ENCODE data around the gene WFDC1.
A peak's percentile ranks its signal among the peaks of the same experiment; 100 is the strongest.

Gene WFDC1

GRCh38 chr16:84294531-84295142, at the start of gene WFDC1:
Gene WFDC1 (plus strand): TSS chr16:84294878. CDS start chr16:84294972, 94 bp downstream.
- DNase-seq (ENCODE audit: low read depth): peak; percentile 34

GRCh38 chr16:84245956-84246678, 48.6 kb upstream of the WFDC1 start:
- no peak for DNase-seq (ENCODE audit: low read depth)

GRCh38 chr16:84246679-84247077, 48.0 kb upstream of the WFDC1 start:
- DNase-seq (ENCODE audit: low read depth): no peak

- DNase-seq (ENCODE audit: low read depth): no peak
Observed at GRCh38 chr16:84247331-84247730, 47.3 kb upstream of the WFDC1 start.

- no peak for DNase-seq (ENCODE audit: low read depth)
Observed at GRCh38 chr16:84247844-84248243, 46.8 kb upstream of the WFDC1 start.

GRCh38 chr16:84252184-84252583, 42.5 kb upstream of the WFDC1 start:
- DNase-seq (ENCODE audit: low read depth): no peak

GRCh38 chr16:84253173-84253572, 41.5 kb upstream of the WFDC1 start:
- no peak for DNase-seq (ENCODE audit: low read depth)

- DNase-seq (ENCODE audit: low read depth): no peak
Observed at GRCh38 chr16:84254062-84254461, 40.6 kb upstream of the WFDC1 start.

- DNase-seq (ENCODE audit: low read depth): no peak
Observed at GRCh38 chr16:84255050-84255810, 39.4 kb upstream of the WFDC1 start.

- DNase-seq (ENCODE audit: low read depth): no peak
Observed at GRCh38 chr16:84258266-84258665, 36.4 kb upstream of the WFDC1 start.

GRCh38 chr16:84259691-84260090, 35.0 kb upstream of the WFDC1 start:
- no peak for DNase-seq (ENCODE audit: low read depth)

- DNase-seq (ENCODE audit: low read depth): no peak
Observed at GRCh38 chr16:84260766-84261554, 33.7 kb upstream of the WFDC1 start.

GRCh38 chr16:84262031-84262430, 32.6 kb upstream of the WFDC1 start:
- DNase-seq (ENCODE audit: low read depth): no peak

GRCh38 chr16:84262939-84263338, 31.7 kb upstream of the WFDC1 start:
- no peak for DNase-seq (ENCODE audit: low read depth)

GRCh38 chr16:84266451-84266850, 28.2 kb upstream of the WFDC1 start:
- peak; percentile 44 for DNase-seq (ENCODE audit: low read depth)

GRCh38 chr16:84267380-84267779, 27.3 kb upstream of the WFDC1 start:
- no peak for DNase-seq (ENCODE audit: low read depth)

- DNase-seq (ENCODE audit: low read depth): no peak
Observed at GRCh38 chr16:84268291-84269040, 26.2 kb upstream of the WFDC1 start.

- DNase-seq (ENCODE audit: low read depth): no peak
Observed at GRCh38 chr16:84270071-84270470, 24.6 kb upstream of the WFDC1 start.

GRCh38 chr16:84270531-84270930, 24.1 kb upstream of the WFDC1 start:
- no peak for DNase-seq (ENCODE audit: low read depth)

GRCh38 chr16:84271037-84271436, 23.6 kb upstream of the WFDC1 start:
- no peak for DNase-seq (ENCODE audit: low read depth)

GRCh38 chr16:84271866-84272265, 22.8 kb upstream of the WFDC1 start:
- no peak for DNase-seq (ENCODE audit: low read depth)

Data from fibroblast of gingiva (primary cell).